Ecto neural progenitor cell (in vitro differentiated cells): ENCODE measurements around the gene PHPT1.
"Not testable (repeated sequence)": the region's sequence is repeated elsewhere in the genome, so short reads cannot be mapped to it uniquely, and the experiment has no call there.

Source experiments
- DNase-seq: peaks from one replicate; pipeline ENCODE4 v3.0.0-alpha.2; 2018; ENCODE audit warnings: low spot score

The PHPT1 gene

GRCh38 chr9:136823136-136824046 lies 25.8 kb upstream of the PHPT1 start:
- DNase-seq, result no peak

- no peak for DNase-seq
Observed at GRCh38 chr9:136824496-136825225, 24.5 kb upstream of the PHPT1 start.

GRCh38 chr9:136825295-136826187 lies 23.7 kb upstream of the PHPT1 start:
- no peak for DNase-seq

GRCh38 chr9:136826188-136826541 lies 23.0 kb upstream of the PHPT1 start:
- no peak for DNase-seq

GRCh38 chr9:136826703-136827582 lies 22.3 kb upstream of the PHPT1 start:
- DNase-seq, result no peak

- no peak for DNase-seq
Observed at GRCh38 chr9:136827794-136828473, 21.3 kb upstream of the PHPT1 start.

GRCh38 chr9:136828474-136829140 lies 20.6 kb upstream of the PHPT1 start:
- DNase-seq, result no peak

- DNase-seq, result no peak
Observed at GRCh38 chr9:136829412-136829811, 19.8 kb upstream of the PHPT1 start.

- no peak for DNase-seq
Observed at GRCh38 chr9:136829981-136830885, 19.0 kb upstream of the PHPT1 start.

GRCh38 chr9:136831002-136831719 lies 18.0 kb upstream of the PHPT1 start:
- DNase-seq, result no peak

- no peak for DNase-seq
Observed at GRCh38 chr9:136831720-136832104, 17.5 kb upstream of the PHPT1 start.

GRCh38 chr9:136832581-136832980 lies 16.6 kb upstream of the PHPT1 start:
- no peak for DNase-seq

GRCh38 chr9:136833381-136834048 lies 15.7 kb upstream of the PHPT1 start:
- DNase-seq, result not testable (repeated sequence)

GRCh38 chr9:136835162-136835931 lies 13.9 kb upstream of the PHPT1 start:
- DNase-seq, result no peak

GRCh38 chr9:136835932-136836904 lies 13.0 kb upstream of the PHPT1 start:
- no peak for DNase-seq
